BJ (cell line): ENCODE results near the gene PLPPR1. TPM values are rescaled to one million over a fixed set of nuclear protein-coding genes. Genes with fewer than 3 reads are reported as not detected.

Source experiments
- CTCF ChIA-PET: fragments of 350-600 bp; formaldehyde crosslinking; extraction: SDS; loops from one replicate; lab custom pipeline; 2021; ENCODE audit warnings: antibody characterized with exemption, inconsistent platforms; lab: Yijun Ruan, JAX
- POLR2A ChIA-PET: fragments of 300-600 bp; sonication (Branson Sonifier 250); formaldehyde crosslinking; extraction: SDS; loops from one replicate; lab custom pipeline; 2021; ENCODE audit warnings: antibody characterized with exemption; lab: Charles Lee
- DNase-seq: peaks from one replicate; pipeline ENCODE4 v3.0.0-alpha.2; 2011; ENCODE audit warnings: low read depth
- H3K27me3 ChIP-seq: 2 replicates; pipeline ENCODE4 v1.6.0; 2011; ENCODE audit warnings: low read length; ENCODE audit not compliant: control insufficient read depth, insufficient read depth
- H3K36me3 ChIP-seq: 2 replicates; pipeline ENCODE4 v1.5.1; 2011; ENCODE audit warnings: low read length; ENCODE audit not compliant: control insufficient read depth, insufficient read depth
- H3K4me3 ChIP-seq: 2 replicates; pipeline ENCODE4 v1.5.1; 2011; ENCODE audit warnings: low read depth, mild to moderate bottlenecking, control low read depth, low read length
- CTCF ChIP-seq: IDR thresholded peaks from 2 replicates; pipeline ENCODE4 v1.5.1; 2011; ENCODE audit warnings: low read depth, mild to moderate bottlenecking, control low read depth, inconsistent platforms, low read length, moderate library complexity; ENCODE audit not compliant: insufficient read depth
- polyA plus RNA-seq: library from polyadenylated mRNA; depleted of rRNA; stranded (reverse); fragments of >200 nt; gene quantifications from 2 replicates; pipeline ENCODE4 v1.2.3, GENCODE V29; 2011

Gene PLPPR1
- polyA plus RNA-seq, 1 experiment = not detected

- CTCF ChIA-PET = interaction anchor here (1.4 kb wide), 1 partner anchor 631 kb away, joined by 3 read pairs; no protein-coding TSS in a partner anchor
- no peak overlapping the region for H3K4me3 ChIP-seq
- POLR2A ChIA-PET = no interaction called here
Observed at GRCh38 chr9:101232405-101232977, 204.0 kb downstream of the PLPPR1 start.

GRCh38 chr9:101235105-101235866 is 206.8 kb downstream of the PLPPR1 start:
- TF ChIP-seq CTCF = peak; percentile 15; the same call in 1 of the 2 replicates
- no peak for DNase-seq
- ChIA-PET CTCF (interaction anchor here (0.5 to 1.8 kb wide), 3 partner anchors 11 to 634 kb away, joined by 3 to 6 read pairs (median 4); no protein-coding TSS in a partner anchor), POLR2A (no interaction called here)
- Histone ChIP-seq H3K36me3 (no peaks in the 10 kb centered on the region), H3K27me3 (no peaks in the 10 kb centered on the region), H3K4me3 (no peak overlapping the region)

More at GRCh38 chr9:101232405-101232977, 204.0 kb downstream of the PLPPR1 start:
- Histone ChIP-seq H3K27me3 (no peaks in the 10 kb centered on the region), H3K36me3 (no peaks in the 10 kb centered on the region)
- no peak for TF ChIP-seq CTCF
- no peak for DNase-seq

DNA sequence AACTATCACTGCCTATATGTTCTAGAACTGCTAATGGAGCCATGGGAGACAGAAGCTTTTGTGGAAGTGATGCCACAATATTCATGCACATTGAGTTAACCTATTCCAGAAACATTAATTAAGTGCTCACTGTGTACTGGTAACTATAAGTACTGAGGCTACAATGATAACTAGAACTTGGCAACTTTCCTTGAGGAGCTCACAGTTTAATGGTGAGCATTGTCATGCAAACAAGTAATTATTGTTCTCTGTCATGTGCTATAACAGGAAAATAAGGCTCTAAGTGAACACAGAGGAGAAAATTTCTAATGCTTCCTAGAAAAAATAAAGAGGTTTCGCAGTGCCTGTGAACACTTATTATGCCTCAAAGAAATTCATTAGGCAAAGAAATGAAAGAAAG is 214.1 kb downstream of the PLPPR1 start:
- Histone ChIP-seq H3K4me3 (no peak overlapping the region), H3K36me3 (no peaks in the 10 kb centered on the region), H3K27me3 (no peaks in the 10 kb centered on the region)
- ChIA-PET POLR2A (no interaction called here), CTCF (no interaction called here)
- DNase-seq = no peak
- TF ChIP-seq CTCF = no peak

DNA sequence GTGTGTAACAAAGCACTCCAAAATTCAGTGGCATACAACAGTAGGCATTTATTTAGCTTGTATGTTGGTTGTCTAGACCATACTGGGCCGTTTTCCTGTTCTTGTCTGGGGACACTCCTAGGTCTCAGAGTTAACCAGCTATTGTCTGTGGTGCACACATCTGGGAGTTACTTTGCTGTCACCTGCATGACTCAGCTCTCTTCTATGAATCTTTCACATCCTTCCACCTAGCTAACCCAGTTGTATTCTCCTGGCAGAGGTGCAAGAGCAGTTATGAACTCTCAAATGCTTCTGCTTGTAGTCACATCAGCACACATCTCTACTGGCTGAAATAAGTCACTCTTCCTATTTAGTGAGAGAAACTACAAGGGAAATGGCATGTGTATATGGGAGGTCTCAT is 218.2 kb downstream of the PLPPR1 start:
- H3K4me3 ChIP-seq = no peak overlapping the region
- no peak for DNase-seq
- H3K27me3 ChIP-seq = no peaks in the 10 kb centered on the region
- H3K36me3 ChIP-seq = no peaks in the 10 kb centered on the region
- TF ChIP-seq CTCF = no peak
- CTCF ChIA-PET = no interaction called here
- POLR2A ChIA-PET = no interaction called here

DNA sequence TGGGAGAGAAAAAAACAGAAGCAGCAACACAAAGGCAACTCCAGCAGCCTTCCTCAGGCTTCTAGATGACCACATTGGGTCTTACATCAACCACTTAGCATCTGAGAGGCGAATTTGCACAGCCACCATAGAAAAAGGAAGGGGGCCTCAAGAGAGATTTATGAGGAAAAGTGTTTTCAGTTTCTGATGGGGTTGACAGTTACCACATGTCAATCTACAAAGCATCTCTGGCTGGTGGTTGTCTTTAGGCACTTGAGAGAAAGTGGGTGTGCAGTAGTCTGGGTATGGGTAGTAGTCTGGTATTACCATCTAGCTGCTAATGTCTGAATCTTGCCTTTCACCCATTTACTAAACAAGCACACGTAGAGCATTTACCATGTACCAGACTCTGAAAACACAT is 218.8 kb downstream of the PLPPR1 start:
- ChIA-PET POLR2A (no interaction called here), CTCF (no interaction called here)
- no peak for TF ChIP-seq CTCF
- H3K36me3 ChIP-seq = no peaks in the 10 kb centered on the region
- H3K4me3 ChIP-seq = no peak overlapping the region
- H3K27me3 ChIP-seq = no peaks in the 10 kb centered on the region
- DNase-seq = no peak
